Measurements from ENCODE around the gene SYDE2.

Gene SYDE2

DNA sequence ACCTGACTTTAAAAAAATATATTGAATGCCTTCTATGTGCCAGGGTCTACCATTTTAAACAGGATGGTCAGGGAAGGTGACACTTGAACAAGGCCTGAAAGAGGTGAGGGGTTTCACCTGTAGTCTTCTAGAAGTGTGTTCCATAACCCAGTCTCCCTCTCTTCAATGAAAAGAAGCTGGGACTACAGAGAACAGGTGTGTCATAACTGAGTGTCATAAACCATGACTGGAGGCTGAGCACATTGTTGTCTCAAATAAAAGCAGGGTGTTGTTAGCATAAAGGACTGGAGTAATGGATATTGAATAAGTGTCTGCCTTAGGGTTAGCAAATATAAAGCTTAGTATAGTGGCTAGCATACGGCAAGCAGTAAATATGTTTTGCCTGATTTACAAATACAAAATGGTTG, 65.4 kb downstream of the SYDE2 start:
- Histone ChIP-seq H3K36me3 (ENCODE audit: control insufficient read depth, low read depth, low read length) (no peaks in the 10 kb centered on the region), H3K9ac (ENCODE audit: low read length) (no peak overlapping the region), H3K27ac (ENCODE audit: low read length) (no peak overlapping the region)

DNA sequence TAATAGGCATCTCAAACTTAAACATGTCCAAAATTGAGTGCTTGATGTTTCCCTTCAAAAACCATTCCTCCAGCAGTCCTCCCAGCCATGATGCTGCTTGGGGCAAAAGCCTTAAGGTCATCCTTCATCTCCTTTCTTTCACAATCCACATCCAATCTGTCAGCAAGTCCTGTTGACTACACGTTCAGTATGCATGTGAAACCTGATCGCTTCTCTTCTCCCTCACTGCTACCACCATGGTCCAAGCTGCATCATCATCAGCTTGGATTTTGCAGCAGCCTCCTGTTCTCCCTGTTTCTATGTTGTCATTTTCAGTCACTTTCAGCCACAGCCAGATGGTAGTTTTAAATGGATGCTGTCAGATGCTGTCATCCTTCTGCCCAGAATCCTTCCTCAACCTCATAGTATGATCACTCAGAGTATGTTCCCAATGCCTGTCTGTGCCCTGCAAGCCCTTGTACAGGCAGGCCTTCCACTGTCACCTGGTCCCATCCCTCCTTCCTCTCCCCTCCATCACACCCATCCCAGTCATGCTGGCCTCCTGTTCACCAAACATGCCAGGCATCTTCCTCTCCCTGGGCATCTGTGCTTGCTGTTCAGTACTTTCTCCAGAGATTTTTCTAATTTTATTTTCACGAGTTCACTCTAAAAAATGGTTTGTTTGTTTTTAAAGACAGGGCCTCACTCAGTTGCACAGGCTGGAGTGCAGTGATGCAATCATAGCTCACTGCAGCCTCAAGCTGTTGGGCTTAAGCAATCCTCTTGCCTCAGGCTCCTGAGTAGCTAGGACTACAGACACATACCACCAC, 66.0 kb downstream of the SYDE2 start:
- no peak overlapping the region for H3K9ac ChIP-seq (ENCODE audit: low read length)
- H3K9me3 ChIP-seq (ENCODE audit: control insufficient read depth, low read depth, low read length): no peaks in the 10 kb centered on the region
- H3K4me1 ChIP-seq (ENCODE audit: control insufficient read depth, low read depth, low read length): no peaks in the 10 kb centered on the region
- H3K27ac ChIP-seq (ENCODE audit: low read length): no peak overlapping the region
- no peak overlapping the region for H3K4me3 ChIP-seq (ENCODE audit: low read length)
- H3K27me3 ChIP-seq (ENCODE audit: control insufficient read depth, insufficient read depth, low read length): no peaks in the 10 kb centered on the region
- H3K36me3 ChIP-seq (ENCODE audit: control insufficient read depth, low read depth, low read length): no peaks in the 10 kb centered on the region

More for the DNA sequence above, 65.4 kb downstream of the SYDE2 start:
- Histone ChIP-seq H3K9me3 (ENCODE audit: control insufficient read depth, low read depth, low read length) (no peaks in the 10 kb centered on the region), H3K4me1 (ENCODE audit: control insufficient read depth, low read depth, low read length) (no peaks in the 10 kb centered on the region), H3K27me3 (ENCODE audit: control insufficient read depth, insufficient read depth, low read length) (no peaks in the 10 kb centered on the region), H3K4me3 (ENCODE audit: low read length) (no peak overlapping the region)

DNA sequence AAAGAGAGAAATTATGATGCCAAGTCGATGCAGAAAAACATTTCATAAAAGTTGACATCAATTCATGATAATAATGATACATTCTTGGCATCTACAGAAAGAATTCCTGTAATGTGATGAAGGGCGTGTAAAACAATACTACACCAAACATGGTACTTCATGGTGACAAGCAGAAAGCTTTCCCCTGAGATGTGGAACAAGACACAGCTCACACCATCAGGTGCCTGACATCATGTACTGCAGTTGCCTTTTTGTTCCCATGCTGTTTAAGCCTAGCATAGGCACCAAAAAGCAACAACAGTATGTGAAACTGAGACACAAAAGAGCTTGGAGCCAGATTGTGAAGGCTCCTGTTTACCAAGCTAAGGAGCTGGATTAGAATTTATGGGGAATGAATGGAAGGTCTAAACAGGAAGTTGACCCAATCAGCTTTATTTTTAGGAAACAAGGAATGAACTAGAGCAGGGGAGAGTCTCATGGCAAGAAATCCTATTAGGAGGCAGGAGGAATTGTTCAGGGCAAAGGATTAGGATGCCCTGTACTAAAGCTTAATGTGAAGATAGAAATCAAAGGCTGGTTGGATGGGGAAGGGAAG, 67.2 kb downstream of the SYDE2 start:
- no peaks in the 10 kb centered on the region for H3K27me3 ChIP-seq (ENCODE audit: control insufficient read depth, insufficient read depth, low read length)
- no peaks in the 10 kb centered on the region for H3K9me3 ChIP-seq (ENCODE audit: control insufficient read depth, low read depth, low read length)
- no peak overlapping the region for H3K4me3 ChIP-seq (ENCODE audit: low read length)
- no peak overlapping the region for H3K27ac ChIP-seq (ENCODE audit: low read length)
- no peaks in the 10 kb centered on the region for H3K36me3 ChIP-seq (ENCODE audit: control insufficient read depth, low read depth, low read length)
- no peaks in the 10 kb centered on the region for H3K4me1 ChIP-seq (ENCODE audit: control insufficient read depth, low read depth, low read length)
- H3K9ac ChIP-seq (ENCODE audit: low read length): no peak overlapping the region

DNA sequence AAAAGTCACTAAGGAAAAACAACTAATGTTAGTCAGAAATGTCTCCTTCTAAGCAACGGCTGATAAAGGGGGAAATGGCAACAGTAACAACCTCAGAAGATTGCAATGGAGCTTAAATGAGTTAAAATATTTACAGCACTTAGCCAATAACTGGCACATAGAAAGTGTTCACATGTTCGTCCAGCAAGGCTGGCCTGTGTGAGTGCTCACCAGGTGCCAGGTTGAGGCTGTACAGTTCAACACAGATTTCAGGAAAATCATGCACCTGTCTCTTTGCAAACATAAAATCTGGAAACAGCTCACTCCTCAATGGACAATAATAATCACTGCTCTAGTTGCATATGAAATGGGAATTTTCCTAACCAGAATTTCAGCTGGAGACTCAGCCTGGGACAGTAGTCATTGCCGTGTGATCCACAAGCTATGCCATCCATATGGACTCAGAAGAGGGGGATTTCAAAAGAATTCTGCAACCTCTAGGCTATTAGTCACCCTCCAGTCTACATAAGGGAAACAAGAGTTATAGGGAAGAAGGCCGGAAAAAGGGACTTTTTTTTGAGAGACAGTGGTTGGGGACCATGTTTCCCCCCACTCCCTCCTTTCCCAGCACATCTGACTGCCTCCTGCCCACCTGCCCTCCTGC, 68.6 kb downstream of the SYDE2 start:
- Histone ChIP-seq H3K9ac (ENCODE audit: low read length) (no peak overlapping the region), H3K27me3 (ENCODE audit: control insufficient read depth, insufficient read depth, low read length) (no peaks in the 10 kb centered on the region), H3K4me1 (ENCODE audit: control insufficient read depth, low read depth, low read length) (no peaks in the 10 kb centered on the region), H3K27ac (ENCODE audit: low read length) (no peak overlapping the region), H3K9me3 (ENCODE audit: control insufficient read depth, low read depth, low read length) (no peaks in the 10 kb centered on the region), H3K4me3 (ENCODE audit: low read length) (no peak overlapping the region), H3K36me3 (ENCODE audit: control insufficient read depth, low read depth, low read length) (no peaks in the 10 kb centered on the region)

DNA sequence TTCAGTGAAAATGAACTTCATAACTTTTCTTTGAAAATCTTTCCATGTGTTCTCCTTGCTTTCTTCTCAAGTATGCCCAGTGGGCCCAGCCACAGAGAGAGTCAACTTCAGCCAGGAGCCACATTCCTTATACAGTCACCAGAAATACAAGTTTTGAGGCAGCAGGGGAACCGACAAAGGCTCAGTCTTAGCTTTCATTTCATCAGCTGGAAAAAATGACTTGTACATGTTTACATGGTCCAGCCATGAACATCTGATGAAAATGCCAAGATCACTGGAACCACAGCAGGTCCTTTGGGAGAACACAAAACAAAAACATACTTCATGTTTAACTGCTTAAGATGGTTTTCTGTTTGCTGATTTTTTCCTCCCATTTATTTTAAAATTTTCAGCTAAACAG, 72.5 kb downstream of the SYDE2 start:
- H3K4me1 ChIP-seq (ENCODE audit: control insufficient read depth, low read depth, low read length): peaks cover 8% of the 10 kb centered on the region
- no peaks in the 10 kb centered on the region for H3K9me3 ChIP-seq (ENCODE audit: control insufficient read depth, low read depth, low read length)
- no peak overlapping the region for H3K4me3 ChIP-seq (ENCODE audit: low read length)
- H3K27ac ChIP-seq (ENCODE audit: low read length): no peak overlapping the region
- H3K27me3 ChIP-seq (ENCODE audit: control insufficient read depth, insufficient read depth, low read length): no peaks in the 10 kb centered on the region
- no peaks in the 10 kb centered on the region for H3K36me3 ChIP-seq (ENCODE audit: control insufficient read depth, low read depth, low read length)
- H3K9ac ChIP-seq (ENCODE audit: low read length): no peak overlapping the region

DNA sequence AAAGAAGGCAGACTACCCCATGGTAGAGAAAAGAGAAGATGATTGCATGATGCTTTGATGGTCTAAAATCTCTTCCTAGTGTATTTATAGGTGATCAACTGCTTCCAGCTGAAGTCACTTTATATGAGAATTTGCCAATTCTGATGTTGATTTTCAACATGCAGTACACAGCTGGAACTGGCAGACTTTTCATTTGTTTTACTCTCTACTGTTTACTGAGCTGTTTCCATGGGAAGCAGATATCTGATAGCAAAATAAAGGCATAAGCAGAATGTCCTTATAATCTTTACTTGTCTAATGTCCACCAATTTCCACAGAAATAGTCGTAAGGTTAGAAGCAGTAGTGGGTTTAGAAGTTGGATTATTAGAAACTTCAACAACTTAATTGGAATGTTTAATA, 74.9 kb downstream of the SYDE2 start:
- H3K4me1 ChIP-seq (ENCODE audit: control insufficient read depth, low read depth, low read length): peaks cover 13% of the 10 kb centered on the region
- H3K4me3 ChIP-seq (ENCODE audit: low read length): no peak overlapping the region
- no peak overlapping the region for H3K27ac ChIP-seq (ENCODE audit: low read length)
- H3K36me3 ChIP-seq (ENCODE audit: control insufficient read depth, low read depth, low read length): no peaks in the 10 kb centered on the region
- no peaks in the 10 kb centered on the region for H3K27me3 ChIP-seq (ENCODE audit: control insufficient read depth, insufficient read depth, low read length)
- H3K9ac ChIP-seq (ENCODE audit: low read length): no peak overlapping the region
- H3K9me3 ChIP-seq (ENCODE audit: control insufficient read depth, low read depth, low read length): no peaks in the 10 kb centered on the region

DNA sequence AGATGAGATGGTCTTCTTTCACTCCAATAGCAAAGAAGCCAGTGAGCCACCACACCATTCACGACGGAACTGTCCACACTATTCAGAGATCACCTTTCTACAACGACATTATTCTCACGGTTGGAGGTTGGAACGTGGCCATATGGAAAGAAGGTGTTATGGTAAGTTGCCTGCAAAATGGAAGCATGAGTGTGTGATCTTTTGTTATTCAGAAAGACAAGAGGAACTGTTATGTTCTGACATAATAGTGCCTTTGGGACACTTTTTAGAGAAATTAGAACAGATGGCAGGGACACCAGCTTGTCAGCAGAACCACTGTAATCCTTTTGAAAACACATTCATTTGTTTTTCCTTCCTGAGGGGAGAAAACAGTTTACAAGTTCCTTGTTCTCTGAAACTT, 76.7 kb downstream of the SYDE2 start:
- H3K4me1 ChIP-seq (ENCODE audit: control insufficient read depth, low read depth, low read length): peaks cover 13% of the 10 kb centered on the region
- no peak overlapping the region for H3K4me3 ChIP-seq (ENCODE audit: low read length)
- no peaks in the 10 kb centered on the region for H3K9me3 ChIP-seq (ENCODE audit: control insufficient read depth, low read depth, low read length)
- H3K36me3 ChIP-seq (ENCODE audit: control insufficient read depth, low read depth, low read length): no peaks in the 10 kb centered on the region
- no peaks in the 10 kb centered on the region for H3K27me3 ChIP-seq (ENCODE audit: control insufficient read depth, insufficient read depth, low read length)
- H3K27ac ChIP-seq (ENCODE audit: low read length): no peak overlapping the region
- no peak overlapping the region for H3K9ac ChIP-seq (ENCODE audit: low read length)

DNA sequence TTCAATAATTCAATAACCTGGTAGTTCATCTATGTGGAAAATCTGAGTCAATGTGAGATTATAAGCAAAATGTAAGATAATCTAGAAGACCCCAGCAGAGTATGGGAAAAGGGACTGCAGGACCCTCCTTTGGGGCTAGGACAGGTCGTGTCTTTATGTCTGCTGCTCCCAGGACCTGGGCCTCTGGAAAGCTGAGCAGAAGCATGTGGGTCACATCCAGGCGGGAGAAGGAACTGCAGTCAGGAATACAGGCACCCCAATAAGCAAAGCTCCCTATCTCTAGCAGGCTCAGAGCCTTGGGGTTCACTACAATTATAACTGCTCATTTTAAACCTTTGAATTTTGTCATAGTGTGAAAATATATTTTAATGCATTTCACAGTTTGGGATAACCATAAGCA, 78.6 kb downstream of the SYDE2 start:
- Histone ChIP-seq H3K4me3 (ENCODE audit: low read length) (no peak overlapping the region), H3K9ac (ENCODE audit: low read length) (no peak overlapping the region), H3K4me1 (ENCODE audit: control insufficient read depth, low read depth, low read length) (peaks cover 13% of the 10 kb centered on the region), H3K9me3 (ENCODE audit: control insufficient read depth, low read depth, low read length) (no peaks in the 10 kb centered on the region), H3K27me3 (ENCODE audit: control insufficient read depth, insufficient read depth, low read length) (no peaks in the 10 kb centered on the region), H3K36me3 (ENCODE audit: control insufficient read depth, low read depth, low read length) (no peaks in the 10 kb centered on the region), H3K27ac (ENCODE audit: low read length) (no peak overlapping the region)

DNA sequence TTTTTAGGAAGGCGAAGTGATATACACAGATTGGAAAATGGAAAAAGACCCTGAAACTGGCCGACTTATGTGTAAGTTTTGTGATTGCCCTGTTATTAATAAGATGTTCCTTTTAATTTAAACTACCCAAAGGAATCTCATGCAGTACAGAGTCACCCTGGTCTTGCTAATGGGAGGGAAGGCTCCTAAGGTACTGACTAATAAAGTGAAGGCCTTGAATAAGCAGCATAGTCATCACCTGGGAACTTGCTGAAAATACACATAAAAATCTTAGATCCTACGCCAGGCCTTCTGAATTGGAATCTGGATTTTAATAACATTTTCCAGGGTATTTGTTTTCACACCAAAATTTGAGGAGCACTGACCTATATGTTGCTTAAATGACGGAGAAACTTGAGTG, 79.1 kb downstream of the SYDE2 start:
- Histone ChIP-seq H3K27ac (ENCODE audit: low read length) (no peak overlapping the region), H3K4me3 (ENCODE audit: low read length) (no peak overlapping the region), H3K4me1 (ENCODE audit: control insufficient read depth, low read depth, low read length) (peaks cover 13% of the 10 kb centered on the region), H3K36me3 (ENCODE audit: control insufficient read depth, low read depth, low read length) (no peaks in the 10 kb centered on the region), H3K9me3 (ENCODE audit: control insufficient read depth, low read depth, low read length) (no peaks in the 10 kb centered on the region), H3K27me3 (ENCODE audit: control insufficient read depth, insufficient read depth, low read length) (no peaks in the 10 kb centered on the region), H3K9ac (ENCODE audit: low read length) (no peak overlapping the region)

DNA sequence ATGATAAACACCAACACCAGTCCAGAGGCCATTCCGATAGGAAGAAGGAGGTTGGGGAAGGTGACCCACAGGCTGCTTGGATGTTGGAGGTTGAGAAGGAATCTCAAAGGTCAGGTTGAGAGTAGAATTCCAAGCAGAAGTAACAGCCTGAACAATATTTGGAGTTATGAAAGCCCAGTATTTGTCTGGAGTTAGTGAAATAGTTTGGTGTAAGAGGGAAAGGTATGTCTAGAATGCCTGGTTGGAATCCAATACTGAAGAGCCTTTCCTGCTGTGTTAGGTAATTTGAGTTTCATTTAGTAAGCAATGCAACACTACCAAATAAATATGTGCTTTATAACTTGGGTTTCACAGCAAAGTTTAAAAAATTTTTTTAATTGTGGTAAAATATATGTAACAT, 82.1 kb downstream of the SYDE2 start:
- H3K27me3 ChIP-seq (ENCODE audit: control insufficient read depth, insufficient read depth, low read length): no peaks in the 10 kb centered on the region
- H3K27ac ChIP-seq (ENCODE audit: low read length): no peak overlapping the region
- H3K9ac ChIP-seq (ENCODE audit: low read length): no peak overlapping the region
- H3K9me3 ChIP-seq (ENCODE audit: control insufficient read depth, low read depth, low read length): no peaks in the 10 kb centered on the region
- no peak overlapping the region for H3K4me3 ChIP-seq (ENCODE audit: low read length)
- peaks cover 5% of the 10 kb centered on the region for H3K4me1 ChIP-seq (ENCODE audit: control insufficient read depth, low read depth, low read length)
- no peaks in the 10 kb centered on the region for H3K36me3 ChIP-seq (ENCODE audit: control insufficient read depth, low read depth, low read length)

DNA sequence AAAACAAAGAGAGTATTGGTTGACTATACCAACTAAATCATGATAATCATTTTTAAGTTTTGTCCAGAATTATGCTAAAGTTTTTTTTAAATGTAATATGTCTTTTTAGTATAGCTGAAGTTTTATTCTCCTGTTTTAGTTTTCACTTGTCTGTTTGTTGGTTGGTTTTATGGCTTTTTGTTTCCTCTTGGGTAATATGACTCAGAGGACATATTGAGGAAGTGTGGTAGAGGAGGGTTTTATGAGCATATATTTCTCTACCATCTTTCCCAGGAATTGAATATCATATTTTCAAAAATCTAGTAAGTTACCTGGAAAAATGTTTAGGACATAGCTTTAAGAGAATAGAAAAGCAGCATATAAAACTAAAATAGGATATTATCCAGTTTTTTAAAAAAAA, 84.0 kb downstream of the SYDE2 start:
- no peaks in the 10 kb centered on the region for H3K9me3 ChIP-seq (ENCODE audit: control insufficient read depth, low read depth, low read length)

DNA sequence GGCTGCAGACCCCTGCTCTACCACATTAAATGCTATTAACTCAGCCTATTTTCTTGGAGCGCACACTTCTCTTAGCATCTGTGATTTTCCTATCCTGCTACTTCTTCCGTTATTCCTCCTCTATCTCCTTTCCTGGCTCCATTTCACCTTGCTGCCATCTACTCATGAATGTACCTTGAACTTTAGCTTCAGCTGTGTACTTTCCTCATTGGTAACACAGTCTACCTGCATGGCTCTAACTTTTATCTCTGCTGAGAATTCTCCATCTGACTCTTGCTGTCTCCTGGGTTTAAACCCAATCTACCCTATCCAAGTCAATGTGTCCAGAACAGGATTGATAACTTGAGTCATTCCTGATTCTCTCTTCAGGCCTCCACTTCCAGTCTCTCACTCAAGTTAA, 84.9 kb downstream of the SYDE2 start:
- Histone ChIP-seq H3K27ac (ENCODE audit: low read length) (no peak overlapping the region), H3K36me3 (ENCODE audit: control insufficient read depth, low read depth, low read length) (no peaks in the 10 kb centered on the region), H3K27me3 (ENCODE audit: control insufficient read depth, insufficient read depth, low read length) (no peaks in the 10 kb centered on the region), H3K4me3 (ENCODE audit: low read length) (no peak overlapping the region), H3K9me3 (ENCODE audit: control insufficient read depth, low read depth, low read length) (no peaks in the 10 kb centered on the region), H3K9ac (ENCODE audit: low read length) (no peak overlapping the region), H3K4me1 (ENCODE audit: control insufficient read depth, low read depth, low read length) (no peaks in the 10 kb centered on the region)

More for the DNA sequence above, 84.0 kb downstream of the SYDE2 start:
- H3K4me1 ChIP-seq (ENCODE audit: control insufficient read depth, low read depth, low read length): peaks cover 5% of the 10 kb centered on the region
- no peak overlapping the region for H3K27ac ChIP-seq (ENCODE audit: low read length)
- H3K9ac ChIP-seq (ENCODE audit: low read length): no peak overlapping the region
- no peaks in the 10 kb centered on the region for H3K36me3 ChIP-seq (ENCODE audit: control insufficient read depth, low read depth, low read length)
- no peaks in the 10 kb centered on the region for H3K27me3 ChIP-seq (ENCODE audit: control insufficient read depth, insufficient read depth, low read length)
- no peak overlapping the region for H3K4me3 ChIP-seq (ENCODE audit: low read length)

Data from iPS-18a (cell line).